Mammary epithelial cell (primary cell): ENCODE measurements around the gene ICAM2.

Source experiments
- CTCF ChIP-seq, 2 donors: IDR thresholded peaks in 1 of 2; conservative IDR thresholded peaks in 1 of 2; 2 replicates each; pipeline ENCODE4 v1.5.1; 2011 to 2012; ENCODE audit warnings: inconsistent platforms in 2 of 2, low read length in 2 of 2, mild to moderate bottlenecking in 2 of 2, control low read depth in 1 of 2, low read depth in 1 of 2; ENCODE audit not compliant: insufficient read depth in 1 of 2; ENCODE audit errors: extremely low read depth in 1 of 2
- EZH2 ChIP-seq: IDR thresholded peaks from 2 replicates; pipeline ENCODE4 v1.6.1; 2012; ENCODE audit warnings: low read length, inconsistent platforms, borderline replicate concordance

- TF ChIP-seq CTCF (conservative IDR thresholded peaks at IDR 0.05 in 1 of 2, IDR thresholded peaks at IDR 0.05 in 1 of 2; ENCODE audit: extremely low read depth in 1 of 2, insufficient read depth in 1 of 2, low read depth in 1 of 2, low read length in 2 of 2) (no peak), EZH2 (no peak)
These were observed 22.9 kb downstream of the ICAM2 start for GRCh38 chr17:63997341-63998048.
